K562 (cell line): ENCODE data around the gene PUSL1. TPM values are rescaled to one million over a fixed set of nuclear protein-coding genes. Genes with fewer than 3 reads are reported as not detected.

Source experiments
- ARHGAP35 ChIP-seq: fragments of 450-650 bp; IDR thresholded peaks from 2 replicates; pipeline ENCODE4 v1.6.1; 2018; ENCODE audit not compliant: partially characterized antibody
- LARP7 ChIP-seq: fragments of 450-650 bp; IDR thresholded peaks from 2 replicates; pipeline ENCODE4 v1.6.1; 2016
- MTA1 ChIP-seq: fragments of 450-650 bp; IDR thresholded peaks from 2 replicates; pipeline ENCODE4 v1.6.1; 2017; ENCODE audit warnings: borderline replicate concordance
- PCBP2 ChIP-seq: fragments of 200-400 bp; formaldehyde crosslinking; IDR thresholded peaks from 2 replicates; pipeline ENCODE4 v1.6.1; 2018; ENCODE audit warnings: low read length, low read depth, mild to moderate bottlenecking, moderate library complexity; ENCODE audit not compliant: poor library complexity, severe bottlenecking
- POLR3G ChIP-seq: IDR thresholded peaks from 2 replicates; pipeline ENCODE4 v1.6.1; 2011; ENCODE audit not compliant: insufficient read length, insufficient replicate concordance; ENCODE audit errors: extremely low read depth
- ZNF778 ChIP-seq: fragments of 450-650 bp; formaldehyde crosslinking; IDR thresholded peaks from 2 replicates; pipeline ENCODE4 v1.4.0; 2020; ENCODE audit warnings: mild to moderate bottlenecking, moderate library complexity
- polyA plus RNA-seq, 8 experiments: library from polyadenylated mRNA; depleted of rRNA in 4 of 8; stranded (reverse) in 5 of 8; unstranded in 3 of 8; fragments of >200 nt; fragmentation: Nextera tagmentation in 2 of 8; fragmentation: Illumina TruSeq in 1 of 8; extraction: Ambion mirVana in 2 of 8; extraction: Trizol in 1 of 8; gene quantifications; 2 replicates each; pipeline versions ENCODE4 v1.2.1 to v1.2.3, GENCODE V29; 2011 to 2014; ENCODE audit warnings: inconsistent platforms in 1 of 8, missing spikeins in 1 of 8
- total RNA-seq, 7 experiments: library from RNA; depleted of rRNA in 6 of 7; stranded (reverse); fragments of >200 nt in 6 of 7; fragmentation: Illumina TruSeq in 2 of 7; extraction: Trizol in 2 of 7; gene quantifications; 2 replicates each; pipeline versions ENCODE4 v1.2.1 to v1.2.3, GENCODE V29; 2011 to 2021; ENCODE audit warnings: low replicate concordance in 1 of 7
- TF ChIP-seq, protein P1 (sequence below): fragments of 450-650 bp; IDR thresholded peaks from 2 replicates; pipeline ENCODE4 v1.6.1; 2016; ENCODE audit warnings: antibody characterized with exemption
- TF ChIP-seq, protein P2 (sequence below): sonication (generic); formaldehyde crosslinking; IDR thresholded peaks from 2 replicates; pipeline ENCODE4 v1.8.1; 2022; ENCODE audit warnings: missing genetic modification reagents

Gene PUSL1
- total and polyA plus RNA-seq, 9 of the 15 experiments (the other 6 are each of a cell fraction or from before 2014, with no cell fraction given): 0.62 to 86.9 (median 13.6) TPM

DNA sequence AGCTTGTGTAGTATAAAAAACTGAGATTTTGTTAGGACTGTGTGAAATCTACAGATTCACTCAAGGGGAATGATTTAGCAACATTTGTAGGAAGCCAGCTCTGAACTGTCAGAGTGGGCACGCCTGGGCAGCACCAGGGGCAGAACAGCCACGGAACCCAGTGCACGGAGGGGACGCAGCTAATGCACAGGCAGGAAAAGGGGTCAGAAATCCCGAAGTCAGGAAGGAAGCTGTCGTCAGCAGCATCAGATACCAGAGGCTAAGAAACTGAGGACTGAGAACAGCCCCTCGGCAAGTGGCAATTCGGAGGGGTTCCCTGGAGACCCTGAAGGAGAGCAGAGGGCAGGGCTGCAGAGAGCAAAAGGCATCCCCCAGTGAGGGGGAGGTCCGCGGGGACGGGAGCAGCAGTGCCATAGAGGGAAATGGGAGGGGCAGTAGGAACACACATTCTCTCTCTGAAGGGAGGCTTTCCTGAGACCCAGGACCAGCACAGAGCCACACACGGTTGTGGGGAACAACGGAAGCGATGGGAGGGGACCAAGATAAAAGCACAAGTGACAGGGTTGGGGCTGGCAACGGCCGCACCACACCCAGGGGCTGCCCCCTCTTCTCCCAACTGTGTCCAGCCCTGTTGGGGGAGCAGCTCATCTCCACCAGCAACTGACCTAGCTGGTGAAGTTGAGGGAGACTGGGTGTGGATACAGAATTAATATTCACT, 47.4 kb upstream of the PUSL1 start (continued):
- TF ChIP-seq, protein P1, sequence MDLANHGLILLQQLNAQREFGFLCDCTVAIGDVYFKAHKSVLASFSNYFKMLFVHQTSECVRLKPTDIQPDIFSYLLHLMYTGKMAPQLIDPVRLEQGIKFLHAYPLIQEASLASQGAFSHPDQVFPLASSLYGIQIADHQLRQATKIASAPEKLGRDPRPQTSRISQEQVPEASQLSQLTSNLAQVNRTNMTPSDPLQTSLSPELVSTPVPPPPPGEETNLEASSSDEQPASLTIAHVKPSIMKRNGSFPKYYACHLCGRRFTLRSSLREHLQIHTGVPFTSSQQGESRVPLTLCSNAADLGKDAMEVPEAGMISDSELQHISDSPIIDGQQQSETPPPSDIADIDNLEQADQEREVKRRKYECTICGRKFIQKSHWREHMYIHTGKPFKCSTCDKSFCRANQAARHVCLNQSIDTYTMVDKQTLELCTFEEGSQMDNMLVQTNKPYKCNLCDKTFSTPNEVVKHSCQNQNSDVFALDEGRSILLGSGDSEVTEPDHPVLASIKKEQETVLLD: no peak
- TF ChIP-seq, protein P2, sequence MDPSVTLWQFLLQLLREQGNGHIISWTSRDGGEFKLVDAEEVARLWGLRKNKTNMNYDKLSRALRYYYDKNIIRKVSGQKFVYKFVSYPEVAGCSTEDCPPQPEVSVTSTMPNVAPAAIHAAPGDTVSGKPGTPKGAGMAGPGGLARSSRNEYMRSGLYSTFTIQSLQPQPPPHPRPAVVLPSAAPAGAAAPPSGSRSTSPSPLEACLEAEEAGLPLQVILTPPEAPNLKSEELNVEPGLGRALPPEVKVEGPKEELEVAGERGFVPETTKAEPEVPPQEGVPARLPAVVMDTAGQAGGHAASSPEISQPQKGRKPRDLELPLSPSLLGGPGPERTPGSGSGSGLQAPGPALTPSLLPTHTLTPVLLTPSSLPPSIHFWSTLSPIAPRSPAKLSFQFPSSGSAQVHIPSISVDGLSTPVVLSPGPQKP: no peak
- no peak for TF ChIP-seq POLR3G
- no peak for TF ChIP-seq MTA1
- no peak for TF ChIP-seq ZNF778
- no peak for TF ChIP-seq PCBP2
- no peak for TF ChIP-seq ARHGAP35
- TF ChIP-seq LARP7: no peak
- TF ChIP-seq, all 486 proteins: peak for 0
